K562 (cell line): ENCODE results near the gene PRRC2A. TPM values are rescaled to one million over a fixed set of nuclear protein-coding genes. Genes with fewer than 3 reads are reported as not detected.
A peak's percentile ranks its signal among the peaks of the same experiment; 100 is the strongest.

Experiments
- ATAC-seq: fragments of 200-7000 bp; cut with Tn5 transposase; 3 replicates; pipeline ENCODE4 v1.9.1; 2020; ENCODE audit warnings: moderate library complexity
- BruUV-seq: library from RNA; stranded (reverse); fragments of 400-500 nt; replicated peaks from 2 replicates; lab custom pipeline; 2021; lab: Mats Ljungman, UMichigan
- CTCF ChIA-PET: fragments of 300-600 bp; formaldehyde crosslinking; extraction: SDS; loops from one replicate; lab custom pipeline; 2021; ENCODE audit warnings: low intra/inter-chr PET ratio; lab: Yijun Ruan, JAX
- POLR2A ChIA-PET: fragments of 300-600, 350-650 bp; sonication (Branson Sonifier 250); formaldehyde crosslinking; extraction: SDS; loops from one replicate; lab custom pipeline; 2021; ENCODE audit warnings: antibody characterized with exemption, inconsistent platforms; lab: Yijun Ruan, JAX
- DNase-seq, 4 experiments: peaks; one replicate each; pipeline versions ENCODE4 v3.0.0 to v3.0.0-alpha.2; 2011 to 2018; ENCODE audit warnings: low spot score in 3 of 4, mixed read lengths in 3 of 4; ENCODE audit errors: extremely low read depth in 1 of 4
- FAIRE-seq: peaks from 2 replicates; lab custom pipeline; 2011; peaks lifted over from hg19 to GRCh38; lab: Jason Lieb, UNC
- H2AFZ ChIP-seq: 2 replicates; pipeline ENCODE4 v1.6.0; 2011; ENCODE audit warnings: low read depth, low read length, control low read depth, inconsistent platforms
- H3K27ac ChIP-seq: fragments of 200-600 bp; 3 replicates; pipeline ENCODE4 v1.8.0; 2011; ENCODE audit warnings: low read depth, mild to moderate bottlenecking, control low read depth, inconsistent platforms, low read length, moderate library complexity, mixed read lengths; ENCODE audit errors: extremely low read depth
- H3K27me3 ChIP-seq, 2 experiments: fragments of 300-600 bp in 1 of 2; 2 replicates in 1 of 2; 3 replicates in 1 of 2; pipeline versions ENCODE4 v1.6.0 to v1.8.0; 2011; ENCODE audit warnings: inconsistent platforms in 2 of 2, low read length in 2 of 2, mild to moderate bottlenecking in 1 of 2, mixed read lengths in 1 of 2, moderate library complexity in 1 of 2; ENCODE audit not compliant: control insufficient read depth in 2 of 2, insufficient read depth in 2 of 2
- H3K36me3 ChIP-seq: fragments of 300-600 bp; 3 replicates; pipeline ENCODE4 v1.8.0; 2011; ENCODE audit warnings: mild to moderate bottlenecking, low read length, inconsistent platforms; ENCODE audit not compliant: control insufficient read depth, insufficient read depth
- H3K4me1 ChIP-seq, 2 experiments: fragments of 200-600 bp in 1 of 2; replicated peaks in 1 of 2; 2 replicates in 1 of 2; 3 replicates in 1 of 2; pipeline versions ENCODE4 v1.5.1 to v1.8.0; 2011; ENCODE audit warnings: inconsistent platforms in 2 of 2, low read length in 2 of 2, mild to moderate bottlenecking in 1 of 2, mixed read lengths in 1 of 2, moderate library complexity in 1 of 2; ENCODE audit not compliant: control insufficient read depth in 2 of 2, insufficient read depth in 2 of 2
- H3K4me2 ChIP-seq: 2 replicates; pipeline ENCODE4 v1.6.1; 2011; ENCODE audit warnings: low read length, control low read depth, inconsistent platforms, mixed read lengths; ENCODE audit not compliant: insufficient read depth
- H3K4me3 ChIP-seq: fragments of 200-600 bp; sonication (generic), shearing (Covaris generic); 2 replicates; pipeline ENCODE4 v1.5.1; 2016; ENCODE audit warnings: control low read depth, inconsistent platforms
- H3K79me2 ChIP-seq: fragments of 200-600 bp; 3 replicates; pipeline ENCODE4 v1.8.0; 2011; ENCODE audit warnings: low read length, inconsistent platforms; ENCODE audit not compliant: control insufficient read depth, insufficient read depth
- H3K9ac ChIP-seq, 2 experiments: 2 replicates each; pipeline versions ENCODE4 v1.6.0 to v1.6.1; 2011; ENCODE audit warnings: low read depth in 2 of 2, low read length in 2 of 2, control low read depth in 1 of 2, inconsistent platforms in 1 of 2, mild to moderate bottlenecking in 1 of 2, mixed read lengths in 1 of 2; ENCODE audit not compliant: insufficient read depth in 1 of 2
- H3K9me1 ChIP-seq: one replicate; pipeline ENCODE4 v1.6.0; 2011; ENCODE audit warnings: inconsistent platforms, mild to moderate bottlenecking, low read length, moderate library complexity; ENCODE audit not compliant: control insufficient read depth, insufficient read depth
- H3K9me3 ChIP-seq: replicated peaks from 2 replicates; pipeline ENCODE4 v1.5.1; 2011; ENCODE audit warnings: low read depth, low read length, inconsistent platforms; ENCODE audit not compliant: control insufficient read depth, insufficient read depth
- H4K20me1 ChIP-seq: replicated peaks from 2 replicates; pipeline ENCODE4 v1.6.1; 2011; ENCODE audit warnings: low read length, inconsistent platforms, mixed read lengths; ENCODE audit not compliant: control insufficient read depth, insufficient read depth
- ARID2 ChIP-seq: fragments of 450-650 bp; IDR thresholded peaks from 2 replicates; pipeline ENCODE4 v1.6.1; 2017; ENCODE audit warnings: antibody characterized with exemption, mild to moderate bottlenecking
- EGR1 ChIP-seq: fragments of 450-650 bp; conservative IDR thresholded peaks from 2 replicates; pipeline ENCODE4 v1.6.1; 2017; ENCODE audit warnings: mild to moderate bottlenecking
- EP300 ChIP-seq: IDR thresholded peaks from 2 replicates; pipeline ENCODE4 v1.6.1; 2012; ENCODE audit warnings: low read length, improper control_type of control experiment
- ETV6 ChIP-seq, 3 experiments: fragments of 150-350 bp in 1 of 3; sonication (generic) in 1 of 3; formaldehyde crosslinking in 1 of 3; IDR thresholded peaks; 2 replicates each; pipeline versions ENCODE4 v1.6.1 to v1.8.0; 2014 to 2022; ENCODE audit warnings: borderline replicate concordance in 2 of 3, low read depth in 2 of 3, antibody characterized with exemption in 1 of 3, low read length in 1 of 3, mild to moderate bottlenecking in 1 of 3, missing genetic modification reagents in 1 of 3
- FOXA3 ChIP-seq, 2 experiments: fragments of 450-650 bp in 1 of 2; sonication (generic) in 1 of 2; formaldehyde crosslinking; IDR thresholded peaks in 1 of 2; conservative IDR thresholded peaks in 1 of 2; 2 replicates each; pipeline versions ENCODE4 v1.4.0 to v1.8.0; 2020 to 2022; ENCODE audit warnings: mild to moderate bottlenecking in 2 of 2, missing genetic modification reagents in 1 of 2
- FUS ChIP-seq: fragments of 200-400 bp; formaldehyde crosslinking; optimal IDR thresholded peaks from 2 replicates; pipeline ENCODE3; 2017; ENCODE audit warnings: low read depth, low read length
- HSF4 ChIP-seq: fragments of 250-450 bp; sonication (Bioruptor Pico); IDR thresholded peaks from 2 replicates; pipeline ENCODE4 v2.1.2; 2022; ENCODE audit warnings: mild to moderate bottlenecking, moderate library complexity, borderline replicate concordance
- NFIC ChIP-seq: fragments of 450-650 bp; IDR thresholded peaks from 2 replicates; pipeline ENCODE4 v1.6.1; 2017; ENCODE audit warnings: mild to moderate bottlenecking, inconsistent platforms
- PHF20 ChIP-seq: fragments of 450-650 bp; IDR thresholded peaks from 2 replicates; pipeline ENCODE4 v1.6.1; 2018; ENCODE audit not compliant: partially characterized antibody
- SPI1 ChIP-seq: IDR thresholded peaks from 2 replicates; pipeline ENCODE4 v1.6.1; 2011; ENCODE audit warnings: low read depth, low read length, control low read depth, borderline replicate concordance
- TEAD2 ChIP-seq: fragments of 450-650 bp; IDR thresholded peaks from 2 replicates; pipeline ENCODE4 v1.6.1; 2016; ENCODE audit warnings: missing genetic modification characterization, control low read depth, missing compliant biosample characterization
- ZNF384 ChIP-seq: IDR thresholded peaks from 2 replicates; pipeline ENCODE4 v1.6.1; 2012; ENCODE audit warnings: low read depth, low read length, improper control_type of control experiment
- ZNF589 ChIP-seq: fragments of 200-800 bp; sonication (Bioruptor generic); IDR thresholded peaks from 2 replicates; pipeline ENCODE4 v1.6.1; 2016; ENCODE audit warnings: low read depth, missing genetic modification characterization, missing compliant biosample characterization
- WGBS: fragments of 100-300 bp; shearing (Covaris generic); methylation state at CpG from one replicate; pipeline ENCODE4 v1.1.6; 2016; ENCODE audit warnings: low coverage, mixed read lengths; ENCODE audit not compliant: insufficient coverage; ENCODE audit errors: missing lambda C conversion rate; 5-methylcytosine and 5-hydroxymethylcytosine counted together
- in situ Hi-C: fragments of 300-500 bp; cut with MboI; formaldehyde crosslinking; loops from 4 replicates; pipeline ENCODE4 v1.15.0; 2018; ENCODE audit warnings: inconsistent platforms, mixed read lengths
- intact Hi-C: fragments of 100-400 bp; cut with micrococcal nuclease; formaldehyde crosslinking; loops from 2 replicates; pipeline ENCODE4 v1.14.2; 2022
- polyA plus RNA-seq, 8 experiments: library from polyadenylated mRNA; depleted of rRNA in 4 of 8; stranded (reverse) in 5 of 8; unstranded in 3 of 8; fragments of >200 nt; fragmentation: Nextera tagmentation in 2 of 8; fragmentation: Illumina TruSeq in 1 of 8; extraction: Ambion mirVana in 2 of 8; extraction: Trizol in 1 of 8; gene quantifications; 2 replicates each; pipeline versions ENCODE4 v1.2.1 to v1.2.3, GENCODE V29; 2011 to 2014; ENCODE audit warnings: inconsistent platforms in 1 of 8, missing spikeins in 1 of 8
- total RNA-seq, 7 experiments: library from RNA; depleted of rRNA in 6 of 7; stranded (reverse); fragments of >200 nt in 6 of 7; fragmentation: Illumina TruSeq in 2 of 7; extraction: Trizol in 2 of 7; gene quantifications; 2 replicates each; pipeline versions ENCODE4 v1.2.1 to v1.2.3, GENCODE V29; 2011 to 2021; ENCODE audit warnings: low replicate concordance in 1 of 7
- TF ChIP-seq, protein P1 (sequence below): fragments of 450-650 bp; formaldehyde crosslinking; IDR thresholded peaks from 2 replicates; pipeline ENCODE4 v1.4.0; 2022; ENCODE audit warnings: missing genetic modification characterization
- TF ChIP-seq, protein P2 (sequence below): fragments of 450-650 bp; formaldehyde crosslinking; IDR thresholded peaks from 2 replicates; pipeline ENCODE4 v1.4.0; 2020; ENCODE audit warnings: mild to moderate bottlenecking, mixed read lengths
- TF ChIP-seq, protein P3 (sequence below): fragments of 250-450 bp; sonication (Bioruptor Pico); IDR thresholded peaks from 2 replicates; pipeline ENCODE4 v1.5.0; 2021; ENCODE audit warnings: mild to moderate bottlenecking, borderline replicate concordance

Gene PRRC2A
- total and polyA plus RNA-seq, 9 of the 15 experiments (the other 6 are each of a cell fraction or from before 2014, with no cell fraction given), result 1.0 to 332 (median 63.0) TPM

DNA sequence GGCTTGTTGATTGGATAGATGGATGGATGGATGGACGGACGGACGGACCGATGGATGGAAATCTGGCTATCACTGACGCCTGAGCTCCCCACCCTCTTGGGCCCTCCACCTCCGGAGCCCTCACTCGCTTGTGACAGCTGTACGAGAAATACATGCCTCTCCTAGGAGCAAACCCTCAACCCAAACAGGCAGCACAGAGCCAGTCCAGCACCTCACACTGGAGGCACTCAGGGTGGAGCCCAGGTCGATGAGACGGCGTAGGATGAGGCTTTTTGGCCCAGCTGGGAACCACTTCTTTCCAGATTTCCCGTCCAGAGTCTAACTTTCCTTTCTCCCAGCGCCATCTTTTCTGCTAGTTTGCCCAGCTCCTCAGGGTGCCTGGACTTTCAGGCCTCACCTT lies 63.1 kb downstream of the PRRC2A start (continued):
- TF ChIP-seq, protein P1, sequence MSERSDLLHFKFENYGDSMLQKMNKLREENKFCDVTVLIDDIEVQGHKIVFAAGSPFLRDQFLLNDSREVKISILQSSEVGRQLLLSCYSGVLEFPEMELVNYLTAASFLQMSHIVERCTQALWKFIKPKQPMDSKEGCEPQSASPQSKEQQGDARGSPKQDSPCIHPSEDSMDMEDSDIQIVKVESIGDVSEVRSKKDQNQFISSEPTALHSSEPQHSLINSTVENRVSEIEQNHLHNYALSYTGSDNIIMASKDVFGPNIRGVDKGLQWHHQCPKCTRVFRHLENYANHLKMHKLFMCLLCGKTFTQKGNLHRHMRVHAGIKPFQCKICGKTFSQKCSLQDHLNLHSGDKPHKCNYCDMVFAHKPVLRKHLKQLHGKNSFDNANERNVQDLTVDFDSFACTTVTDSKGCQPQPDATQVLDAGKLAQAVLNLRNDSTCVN (CRISPR knock-in tag), result no peak
- TF ChIP-seq FOXA3 (CRISPR knock-in tag; conservative IDR thresholded peaks at IDR 0.05 in 1 of 2, IDR thresholded peaks at IDR 0.05 in 1 of 2), result no peak
- no peak for TF ChIP-seq EGR1
- no peak for TF ChIP-seq ZNF589 (CRISPR knock-in tag)

DNA sequence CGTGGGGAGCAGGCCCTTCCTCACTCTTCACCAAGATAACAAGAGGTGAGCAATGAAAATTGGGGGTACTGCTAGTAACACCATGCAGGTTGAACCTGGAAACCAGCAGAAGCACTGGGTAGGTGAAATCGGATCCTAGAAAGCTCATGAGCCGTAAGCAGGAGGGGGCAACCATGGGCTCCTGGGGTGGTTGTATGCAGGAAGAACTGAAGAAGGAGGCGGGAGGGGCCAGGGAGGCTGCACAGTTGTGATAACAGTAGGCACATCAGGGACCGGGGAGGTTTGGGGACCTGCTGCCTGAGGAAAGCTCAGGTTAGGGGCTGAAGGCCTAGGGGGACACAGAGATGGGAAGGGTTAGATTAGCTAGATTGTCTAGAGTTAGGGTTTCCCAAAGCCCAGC lies 66.0 kb downstream of the PRRC2A start:
- WGBS, result 15% methylated on average over 5 of the region's 5 CpGs
- Histone ChIP-seq H3K79me2 (no peaks in the 10 kb centered on the region; the same call in 2 of the 3 replicates), H3K36me3 (peaks cover 62% of the 10 kb centered on the region), H3K4me2 (peak overlapping the region; percentile 33), H2AFZ (no peak overlapping the region), H3K9me3 (no peaks in the 10 kb centered on the region), H3K4me3 (no peak overlapping the region), H3K27ac (0 out of 3 replicates have a peak overlapping the region, but pooled peaks have one; percentile 4), H3K9ac (peak overlapping the region in 1 of 2 experiments; percentile 77; a peak in 1 of 4 replicates), H3K9me1 (no peaks in the 10 kb centered on the region), H3K4me1 (peaks cover 54 to 65% of the 10 kb centered on the region in 2 experiments), H3K27me3 (no peaks in the 10 kb centered on the region), H4K20me1 (no peaks in the 10 kb centered on the region)
- CTCF ChIA-PET, result no interaction called here
- intact Hi-C loops (no loop called here), in situ Hi-C loops (loop anchor here (5.0 kb wide), 1 partner anchor 81 kb away; no protein-coding TSS in a partner anchor)
- POLR2A ChIA-PET, result interaction anchor here (0.6 to 5.1 kb wide), 13 partner anchors 8 to 148 kb away, joined by 3 to 30 read pairs (median 5); partner anchors contain the start of genes ABHD16A, APOM, BAG6 and CSNK2B
- peak; percentile 70 to 93 (median 86) for DNase-seq
- peak; percentile 65 for ATAC-seq
- FAIRE-seq, result peak; percentile 79
- BruUV-seq, result no TSS peak
- TF ChIP-seq FUS, result no peak
- TF ChIP-seq NFIC, result peak; percentile 38; the same call in 1 of the 2 replicates
- TF ChIP-seq, protein P2, sequence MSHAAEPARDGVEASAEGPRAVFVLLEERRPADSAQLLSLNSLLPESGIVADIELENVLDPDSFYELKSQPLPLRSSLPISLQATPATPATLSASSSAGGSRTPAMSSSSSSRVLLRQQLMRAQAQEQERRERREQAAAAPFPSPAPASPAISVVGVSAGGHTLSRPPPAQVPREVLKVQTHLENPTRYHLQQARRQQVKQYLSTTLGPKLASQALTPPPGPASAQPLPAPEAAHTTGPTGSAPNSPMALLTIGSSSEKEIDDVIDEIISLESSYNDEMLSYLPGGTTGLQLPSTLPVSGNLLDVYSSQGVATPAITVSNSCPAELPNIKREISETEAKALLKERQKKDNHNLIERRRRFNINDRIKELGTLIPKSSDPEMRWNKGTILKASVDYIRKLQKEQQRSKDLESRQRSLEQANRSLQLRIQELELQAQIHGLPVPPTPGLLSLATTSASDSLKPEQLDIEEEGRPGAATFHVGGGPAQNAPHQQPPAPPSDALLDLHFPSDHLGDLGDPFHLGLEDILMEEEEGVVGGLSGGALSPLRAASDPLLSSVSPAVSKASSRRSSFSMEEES (CRISPR knock-in tag), result no peak
- no peak for TF ChIP-seq ETV6 (IDR thresholded peaks at IDR 0.05; ENCODE audit: borderline replicate concordance in 1 of 2, low read depth in 2 of 2, low read length in 1 of 2)
- TF ChIP-seq ETV6 (CRISPR knock-in tag; IDR thresholded peaks at IDR 0.05; ENCODE audit: borderline replicate concordance), result no peak
- peak; percentile 59; the same call in 1 of the 2 replicates for TF ChIP-seq EP300
- 0 out of 2 replicates have a peak, but pooled peaks have one; percentile 10 for TF ChIP-seq ARID2
- TF ChIP-seq HSF4 (CRISPR knock-in tag), result no peak
- no peak for TF ChIP-seq EGR1
- no peak for TF ChIP-seq SPI1
- no peak for TF ChIP-seq ZNF384
- TF ChIP-seq TEAD2 (tag), result no peak
- TF ChIP-seq, protein P3, sequence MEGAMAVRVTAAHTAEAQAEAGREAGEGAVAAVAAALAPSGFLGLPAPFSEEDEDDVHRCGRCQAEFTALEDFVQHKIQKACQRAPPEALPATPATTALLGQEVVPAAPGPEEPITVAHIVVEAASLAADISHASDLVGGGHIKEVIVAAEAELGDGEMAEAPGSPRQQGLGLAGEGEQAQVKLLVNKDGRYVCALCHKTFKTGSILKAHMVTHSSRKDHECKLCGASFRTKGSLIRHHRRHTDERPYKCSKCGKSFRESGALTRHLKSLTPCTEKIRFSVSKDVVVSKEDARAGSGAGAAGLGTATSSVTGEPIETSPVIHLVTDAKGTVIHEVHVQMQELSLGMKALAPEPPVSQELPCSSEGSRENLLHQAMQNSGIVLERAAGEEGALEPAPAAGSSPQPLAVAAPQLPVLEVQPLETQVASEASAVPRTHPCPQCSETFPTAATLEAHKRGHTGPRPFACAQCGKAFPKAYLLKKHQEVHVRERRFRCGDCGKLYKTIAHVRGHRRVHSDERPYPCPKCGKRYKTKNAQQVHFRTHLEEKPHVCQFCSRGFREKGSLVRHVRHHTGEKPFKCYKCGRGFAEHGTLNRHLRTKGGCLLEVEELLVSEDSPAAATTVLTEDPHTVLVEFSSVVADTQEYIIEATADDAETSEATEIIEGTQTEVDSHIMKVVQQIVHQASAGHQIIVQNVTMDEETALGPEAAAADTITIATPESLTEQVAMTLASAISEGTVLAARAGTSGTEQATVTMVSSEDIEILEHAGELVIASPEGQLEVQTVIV (CRISPR knock-in tag), result no peak
- no peak for TF ChIP-seq PHF20
